GM12891 (cell line): ENCODE data around the gene KIFAP3.

ENCODE experiments used
- PAX5 ChIP-seq: IDR thresholded peaks from 2 replicates; pipeline ENCODE4 v1.6.1; 2011; ENCODE audit warnings: low read length, moderate library complexity, mild to moderate bottlenecking; ENCODE audit not compliant: insufficient read depth, severe bottlenecking
- POLR2A ChIP-seq: IDR thresholded peaks from 2 replicates; pipeline ENCODE4 v1.6.1; 2011; ENCODE audit warnings: low read depth, low read length, control low read depth
- POLR2AphosphoS5 ChIP-seq: IDR thresholded peaks from 2 replicates; pipeline ENCODE4 v1.6.1; 2011; ENCODE audit warnings: low read depth, low read length, control low read depth
- SPI1 ChIP-seq: IDR thresholded peaks from 2 replicates; pipeline ENCODE4 v1.6.1; 2011; ENCODE audit warnings: low read depth, low read length, control low read depth
- TAF1 ChIP-seq: IDR thresholded peaks from 2 replicates; pipeline ENCODE4 v1.6.1; 2011; ENCODE audit warnings: low read depth, low read length, control low read depth

DNA sequence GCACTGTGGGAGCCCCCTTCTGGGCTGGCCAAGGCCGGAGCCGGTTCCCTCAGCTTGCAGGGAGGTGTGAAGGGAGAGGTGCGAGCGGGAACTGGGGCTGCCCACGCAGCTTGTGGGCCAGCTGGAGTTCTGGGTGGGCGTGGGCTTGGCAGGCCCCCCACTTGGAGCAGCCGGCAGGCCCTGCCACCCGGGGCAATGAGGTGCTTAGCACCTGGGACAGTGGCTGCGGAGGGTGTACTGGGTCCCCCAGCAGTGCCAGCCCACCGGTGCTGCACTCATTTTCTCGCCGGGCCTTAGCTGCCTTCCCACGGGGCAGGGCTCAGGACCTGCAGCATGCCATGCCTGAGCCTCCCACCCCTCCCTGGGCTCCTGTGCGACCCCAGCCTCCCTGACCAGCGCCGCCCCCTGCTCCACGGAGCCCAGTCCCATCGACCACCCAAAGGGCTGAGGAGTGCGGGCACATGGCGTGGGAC, 192.4 kb downstream of the KIFAP3 start:
- TF ChIP-seq TAF1 (no peak), POLR2A (no peak), POLR2AphosphoS5 (no peak), SPI1 (no peak), PAX5 (no peak)
